Ascending aorta (tissue), 2 donors: ENCODE data around the gene AGK. TPM values are rescaled to one million over a fixed set of nuclear protein-coding genes. Genes with fewer than 3 reads are reported as not detected.
"Not testable (repeated sequence)": the region's sequence is repeated elsewhere in the genome, so short reads cannot be mapped to it uniquely, and the experiment has no call there.

Source experiments
- DNase-seq, 2 donors: peaks; one replicate each; pipeline ENCODE4 v3.0.0-alpha.2; 2019; ENCODE audit warnings: low spot score in 2 of 2
- H3K27ac ChIP-seq, 2 donors: fragments of 200-600 bp; sonication (generic); one replicate each; pipeline ENCODE4 v1.5.1; 2016 to 2017; ENCODE audit warnings: mild to moderate bottlenecking in 1 of 2
- H3K27me3 ChIP-seq: fragments of 200-600 bp; sonication (generic); one replicate; pipeline ENCODE4 v1.5.1; 2017
- H3K36me3 ChIP-seq, 2 donors: fragments of 200-600 bp; sonication (generic); one replicate each; pipeline ENCODE4 v1.5.1; 2016
- H3K4me1 ChIP-seq, 2 donors: fragments of 200-600 bp; sonication (generic); one replicate each; pipeline ENCODE4 v1.5.1; 2016 to 2017; ENCODE audit warnings: mild to moderate bottlenecking in 1 of 2
- H3K4me3 ChIP-seq, 2 donors: fragments of 200-600 bp; sonication (generic); one replicate each; pipeline ENCODE4 v1.5.1; 2016 to 2017; ENCODE audit warnings: mild to moderate bottlenecking in 1 of 2
- H3K9me3 ChIP-seq, 2 donors: fragments of 200-600 bp; sonication (generic); one replicate each; pipeline ENCODE4 v1.5.1; 2016
- CTCF ChIP-seq, 3 experiments: fragments of 200-600 bp in 2 of 3; fragments of 450-650 bp in 1 of 3; sonication (generic) in 2 of 3; IDR thresholded peaks; one replicate each; pipeline ENCODE4 v1.5.1; 2016 to 2019; ENCODE audit warnings: antibody characterized with exemption in 3 of 3, mild to moderate bottlenecking in 1 of 3, moderate library complexity in 1 of 3
- intact Hi-C: fragments of 100-400 bp; cut with DNase I; formaldehyde crosslinking; loops from one replicate; pipeline ENCODE4 v1.15.1; 2023
- total RNA-seq: library from RNA; depleted of rRNA; stranded (reverse); fragments of >200 nt; gene quantifications from one replicate; pipeline ENCODE4 v1.1.0, GENCODE V29; 2016

The AGK gene
- total RNA-seq, 1 donor from 2014 or later, result 16.1 TPM

DNA sequence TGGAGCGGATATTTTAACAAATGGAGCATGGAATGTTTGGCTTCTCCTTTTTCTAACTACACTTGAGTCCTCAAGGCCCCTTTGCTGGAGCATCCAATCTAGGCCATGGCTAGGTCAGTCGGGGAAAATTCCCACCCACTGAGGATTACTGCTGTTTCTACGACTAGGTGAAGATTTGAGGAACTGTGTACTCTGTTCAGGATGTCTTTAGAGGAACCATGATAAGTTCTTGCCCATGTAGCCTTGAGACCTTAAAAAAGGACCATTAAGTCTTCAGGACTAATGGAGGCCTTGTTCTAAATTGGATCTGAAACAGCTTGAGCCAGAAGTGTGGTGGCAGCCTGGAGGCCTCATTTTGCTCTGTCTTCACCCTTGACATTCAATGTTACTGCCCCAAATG, 6.2 kb downstream of the AGK start:
- intact Hi-C loops, result no loop called here
- Histone ChIP-seq H3K36me3 (peaks cover 6 to 17% of the 10 kb centered on the region in 2 donors), H3K27ac (no peak overlapping the region), H3K27me3 (no peaks in the 10 kb centered on the region), H3K9me3 (peaks cover 0 to 11% of the 10 kb centered on the region in 2 donors), H3K4me1 (peaks cover 0 to under 1% of the 10 kb centered on the region in 2 donors), H3K4me3 (no peak overlapping the region)
- DNase-seq, result no peak
- TF ChIP-seq CTCF (IDR thresholded peaks at IDR 0.05), result no peak

DNA sequence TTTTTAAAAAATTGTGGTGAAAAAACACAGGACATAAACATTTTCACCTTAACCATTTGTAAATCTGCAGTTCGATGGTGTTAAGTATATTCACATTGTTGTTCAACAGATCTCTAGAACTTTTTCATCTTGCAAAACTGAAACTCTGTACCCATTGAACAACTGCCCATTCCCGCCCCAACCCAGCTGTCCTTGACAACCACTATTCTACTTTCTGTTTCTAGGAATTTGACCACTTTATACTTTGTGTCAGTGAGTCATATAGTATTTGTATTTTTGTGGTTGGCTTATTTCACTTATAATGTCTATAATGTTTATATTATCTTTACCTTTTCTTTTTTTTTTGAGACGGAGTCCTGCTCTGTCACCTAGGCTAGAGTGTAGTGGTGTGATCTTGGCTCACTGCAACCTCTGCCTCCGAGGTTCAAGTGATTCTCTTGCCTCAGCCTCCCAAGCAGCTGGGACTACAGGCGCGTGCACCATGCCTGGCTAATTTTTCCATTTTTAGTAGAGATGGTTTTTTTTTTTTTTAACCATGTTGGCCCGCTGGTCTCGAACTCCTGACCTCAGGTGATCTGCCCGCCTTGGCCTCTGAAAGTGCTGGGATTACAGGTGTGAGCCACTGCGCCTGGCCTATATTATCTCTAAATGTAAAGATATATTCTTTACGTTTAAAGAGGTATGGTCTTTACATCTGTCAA, 6.8 kb downstream of the AGK start:
- H3K4me3 ChIP-seq, H3K4me1 ChIP-seq, intact Hi-C loops, H3K27me3 ChIP-seq, H3K27ac ChIP-seq, DNase-seq: not testable (repeated sequence)
- H3K9me3 ChIP-seq, result peaks cover 0 to 11% of the 10 kb centered on the region in 2 donors
- peaks cover 6 to 17% of the 10 kb centered on the region in 2 donors for H3K36me3 ChIP-seq

DNA sequence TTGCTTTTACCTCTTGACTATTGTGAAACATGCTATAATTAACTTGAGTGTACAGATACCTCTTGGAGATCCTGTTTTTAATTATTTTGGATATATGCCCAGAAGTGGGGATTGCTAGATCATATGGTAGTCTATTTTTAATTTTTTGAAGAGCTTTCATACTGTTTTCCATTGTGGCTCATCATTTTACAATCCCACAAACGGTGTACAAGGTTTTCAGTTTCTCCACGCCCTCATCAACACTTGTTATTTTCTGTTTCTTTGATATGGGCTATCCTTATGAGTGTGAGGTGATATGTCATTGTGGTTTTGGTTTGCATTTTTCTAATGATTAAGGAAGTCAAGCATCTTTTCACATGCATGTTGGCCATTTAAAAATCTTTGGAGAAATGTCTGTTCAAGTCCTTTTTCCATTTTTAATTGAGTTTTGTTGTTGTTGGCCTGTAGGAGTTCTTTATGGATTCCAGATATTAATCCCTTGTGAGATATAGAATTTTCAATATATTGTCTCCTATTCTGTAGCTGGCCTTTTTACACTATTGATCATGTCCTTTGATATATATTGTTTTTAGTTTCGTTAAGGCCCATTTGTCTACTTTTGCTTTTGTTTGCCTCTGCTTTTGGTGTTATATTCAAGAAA, 7.5 kb downstream of the AGK start:
- TF ChIP-seq CTCF (IDR thresholded peaks at IDR 0.05), result no peak
- intact Hi-C loops, result no loop called here
- no peak for DNase-seq
- H3K36me3 ChIP-seq, result peaks cover 7 to 17% of the 10 kb centered on the region in 2 donors
- no peaks in the 10 kb centered on the region for H3K27me3 ChIP-seq
- H3K4me1 ChIP-seq, result no peaks in the 10 kb centered on the region
- peaks cover 0 to 11% of the 10 kb centered on the region in 2 donors for H3K9me3 ChIP-seq
- H3K27ac ChIP-seq, result no peak overlapping the region
- no peak overlapping the region for H3K4me3 ChIP-seq

DNA sequence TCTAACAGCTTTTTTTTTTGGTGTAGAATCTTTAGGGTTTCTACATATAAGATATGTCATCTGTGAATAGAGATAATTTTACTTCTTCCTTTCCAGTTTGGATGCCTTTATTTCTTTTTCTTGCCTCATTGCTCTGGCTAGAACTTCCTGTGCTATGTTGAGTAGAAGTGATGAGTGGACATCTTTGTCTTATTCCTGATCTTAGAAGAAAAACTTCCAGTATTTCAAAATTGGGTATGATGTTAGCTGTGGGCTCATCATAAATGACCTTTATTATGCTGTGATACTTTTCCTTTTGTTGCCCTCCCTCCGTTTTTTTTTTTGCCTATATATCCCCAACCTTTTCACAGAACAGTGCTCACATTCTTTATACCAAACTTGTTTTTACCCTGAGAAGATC, 8.8 kb downstream of the AGK start:
- Histone ChIP-seq H3K9me3 (peaks cover 0 to 11% of the 10 kb centered on the region in 2 donors), H3K27me3 (no peaks in the 10 kb centered on the region), H3K4me3 (no peak overlapping the region), H3K27ac (no peak overlapping the region), H3K36me3 (peaks cover 11 to 20% of the 10 kb centered on the region in 2 donors), H3K4me1 (no peaks in the 10 kb centered on the region)
- TF ChIP-seq CTCF (IDR thresholded peaks at IDR 0.05), result no peak
- intact Hi-C loops, result no loop called here
- no peak for DNase-seq

DNA sequence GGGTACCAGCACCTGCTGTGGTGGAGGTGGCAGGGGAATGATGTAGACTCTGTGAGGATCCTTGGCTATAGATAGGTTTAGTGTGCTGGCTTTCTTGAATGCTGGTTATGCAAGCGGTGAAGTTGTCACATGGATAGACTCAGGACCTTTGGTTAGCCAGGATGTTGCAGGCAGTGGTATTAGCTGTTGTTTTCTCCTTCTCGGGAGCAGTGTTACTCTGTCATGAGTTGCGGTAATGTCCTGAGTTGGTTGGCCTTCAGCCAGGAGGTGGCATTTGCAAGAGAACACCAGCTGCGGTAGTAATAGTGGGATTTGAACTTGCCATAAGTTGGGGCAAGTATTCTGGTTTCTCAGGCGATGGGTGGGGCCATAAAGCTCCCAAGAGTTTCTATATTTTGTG, 10.8 kb downstream of the AGK start:
- Histone ChIP-seq H3K27me3 (no peaks in the 10 kb centered on the region), H3K36me3 (peaks cover 9 to 33% of the 10 kb centered on the region in 2 donors), H3K27ac (no peak overlapping the region), H3K4me1 (no peaks in the 10 kb centered on the region), H3K9me3 (peaks cover 0 to 11% of the 10 kb centered on the region in 2 donors), H3K4me3 (no peak overlapping the region)
- DNase-seq, result no peak
- intact Hi-C loops, result no loop called here
- no peak for TF ChIP-seq CTCF (IDR thresholded peaks at IDR 0.05)

- H3K27me3 ChIP-seq, result no peaks in the 10 kb centered on the region
- DNase-seq, result no peak
- no peak overlapping the region for H3K4me3 ChIP-seq
- no peak for TF ChIP-seq CTCF (IDR thresholded peaks at IDR 0.05)
- peaks cover 9 to 32% of the 10 kb centered on the region in 2 donors for H3K36me3 ChIP-seq
- no peaks in the 10 kb centered on the region for H3K4me1 ChIP-seq
- intact Hi-C loops, result no loop called here
- peaks cover 0 to 11% of the 10 kb centered on the region in 2 donors for H3K9me3 ChIP-seq
- H3K27ac ChIP-seq, result no peak overlapping the region
These were observed 11.3 kb downstream of the AGK start for GRCh38 chr7:141562543-141562942.
